ENCODE measurements around the gene RNF135. TPM values are rescaled to one million over a fixed set of nuclear protein-coding genes. Genes with fewer than 3 reads are reported as not detected.
A peak's percentile ranks its signal among the peaks of the same experiment; 100 is the strongest.
"Not testable (repeated sequence)": the region's sequence is repeated elsewhere in the genome, so short reads cannot be mapped to it uniquely, and the experiment has no call there.

Gene RNF135
- total RNA-seq, 1 donor from 2014 or later, result 25.3 TPM

DNA sequence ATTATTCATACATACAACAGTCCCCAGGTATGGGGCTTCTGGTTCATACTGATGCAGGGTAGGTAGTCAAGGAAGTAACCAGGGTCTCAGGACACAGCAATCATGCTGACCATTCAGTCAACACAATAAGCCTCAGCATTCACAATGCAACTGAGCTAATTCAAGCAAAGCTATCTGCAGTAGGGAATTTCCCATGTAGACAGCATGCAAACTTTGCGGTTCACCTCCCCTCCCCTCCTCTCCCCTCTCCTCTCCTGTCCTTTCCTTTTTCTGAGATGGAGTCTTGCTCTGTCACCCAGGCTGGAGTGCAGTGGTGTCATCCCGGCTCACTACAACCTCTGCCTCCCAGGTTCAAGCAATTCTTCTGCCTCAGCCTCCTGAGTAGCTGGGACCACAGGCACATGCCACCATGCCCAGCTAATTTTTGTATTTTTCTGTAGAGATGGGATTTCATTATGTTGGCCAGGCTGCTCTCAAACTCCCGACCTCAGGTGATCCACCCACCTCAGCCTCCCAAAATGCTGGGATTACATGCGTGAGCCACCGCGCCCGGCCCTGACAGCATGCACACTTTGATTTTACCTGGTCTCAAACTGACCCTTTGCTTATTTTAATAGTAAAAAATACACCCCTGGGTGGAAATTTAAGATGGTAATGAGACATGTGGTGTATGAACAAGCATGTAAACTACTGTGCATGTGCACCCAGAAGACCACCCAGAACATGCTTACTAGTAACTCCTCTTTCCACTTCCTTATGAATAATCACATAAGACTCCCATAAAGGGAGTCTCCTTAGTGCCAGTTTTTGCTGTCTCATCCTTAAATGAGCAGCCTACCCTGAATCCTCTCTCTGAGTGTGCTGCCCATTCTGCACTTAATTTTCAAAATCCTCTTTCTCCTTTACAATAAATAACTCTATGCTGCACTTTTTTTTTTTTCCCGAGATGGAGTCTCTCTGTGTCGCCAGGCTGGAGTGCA lies 9.3 kb upstream of the RNF135 start:
- H3K4me3 ChIP-seq, result no peak overlapping the region
- peaks cover 20% of the 10 kb centered on the region for H3K4me1 ChIP-seq
- no peak for ATAC-seq
- no peaks in the 10 kb centered on the region for H3K9me3 ChIP-seq
- intact Hi-C loops (cut with DNase I), result no loop called here
- no peaks in the 10 kb centered on the region for H3K27me3 ChIP-seq
- H3K27ac ChIP-seq, result no peak overlapping the region
- H3K36me3 ChIP-seq, result no peaks in the 10 kb centered on the region
- DNase-seq, result no peak
- TF ChIP-seq, protein P1, sequence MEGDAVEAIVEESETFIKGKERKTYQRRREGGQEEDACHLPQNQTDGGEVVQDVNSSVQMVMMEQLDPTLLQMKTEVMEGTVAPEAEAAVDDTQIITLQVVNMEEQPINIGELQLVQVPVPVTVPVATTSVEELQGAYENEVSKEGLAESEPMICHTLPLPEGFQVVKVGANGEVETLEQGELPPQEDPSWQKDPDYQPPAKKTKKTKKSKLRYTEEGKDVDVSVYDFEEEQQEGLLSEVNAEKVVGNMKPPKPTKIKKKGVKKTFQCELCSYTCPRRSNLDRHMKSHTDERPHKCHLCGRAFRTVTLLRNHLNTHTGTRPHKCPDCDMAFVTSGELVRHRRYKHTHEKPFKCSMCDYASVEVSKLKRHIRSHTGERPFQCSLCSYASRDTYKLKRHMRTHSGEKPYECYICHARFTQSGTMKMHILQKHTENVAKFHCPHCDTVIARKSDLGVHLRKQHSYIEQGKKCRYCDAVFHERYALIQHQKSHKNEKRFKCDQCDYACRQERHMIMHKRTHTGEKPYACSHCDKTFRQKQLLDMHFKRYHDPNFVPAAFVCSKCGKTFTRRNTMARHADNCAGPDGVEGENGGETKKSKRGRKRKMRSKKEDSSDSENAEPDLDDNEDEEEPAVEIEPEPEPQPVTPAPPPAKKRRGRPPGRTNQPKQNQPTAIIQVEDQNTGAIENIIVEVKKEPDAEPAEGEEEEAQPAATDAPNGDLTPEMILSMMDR (IDR thresholded peaks at IDR 0.05), result no peak

DNA sequence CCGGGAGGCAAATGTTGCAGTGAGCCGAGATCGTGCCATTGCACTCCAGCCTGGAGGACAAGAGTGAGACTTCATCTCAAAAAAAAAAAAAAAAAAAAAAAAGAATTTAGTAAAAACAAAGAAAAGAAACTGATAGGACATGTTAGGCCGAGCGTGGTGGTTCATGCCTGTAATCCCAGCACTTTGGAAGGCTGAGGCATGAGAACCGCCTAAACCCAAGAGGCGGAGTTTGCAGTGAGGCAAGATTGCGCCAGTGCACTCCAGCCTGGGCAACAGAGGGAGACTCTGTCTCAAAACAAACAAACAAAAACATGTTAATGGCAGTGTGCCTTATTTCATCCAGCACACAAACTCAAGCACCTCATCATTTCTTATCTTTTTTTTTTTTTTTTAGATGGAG lies 6.5 kb upstream of the RNF135 start:
- H3K27ac ChIP-seq; DNase-seq; H3K4me1 ChIP-seq; intact Hi-C loops (cut with DNase I); H3K9me3 ChIP-seq; ATAC-seq; H3K4me3 ChIP-seq; H3K27me3 ChIP-seq; H3K36me3 ChIP-seq: not testable (repeated sequence)

DNA sequence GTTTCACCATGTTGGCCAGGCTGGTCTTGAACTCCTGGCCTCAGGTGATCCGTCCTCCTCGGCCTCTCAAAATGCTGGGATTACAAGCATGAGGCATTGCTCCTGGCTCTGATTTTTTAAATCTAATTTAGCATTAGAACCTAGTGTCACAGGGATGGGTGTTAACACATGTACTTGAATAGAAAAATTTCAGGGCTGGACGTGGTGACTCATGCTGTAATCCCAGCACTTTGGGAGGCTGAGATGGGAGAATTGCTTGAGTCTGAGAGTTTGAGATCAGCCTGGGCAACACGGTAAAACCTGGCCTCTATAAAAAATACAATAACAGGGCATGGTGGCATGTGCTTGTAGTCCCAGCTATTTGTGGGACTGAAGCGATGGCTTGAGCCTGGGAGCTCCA lies 6.0 kb upstream of the RNF135 start:
- DNase-seq, result no peak

DNA sequence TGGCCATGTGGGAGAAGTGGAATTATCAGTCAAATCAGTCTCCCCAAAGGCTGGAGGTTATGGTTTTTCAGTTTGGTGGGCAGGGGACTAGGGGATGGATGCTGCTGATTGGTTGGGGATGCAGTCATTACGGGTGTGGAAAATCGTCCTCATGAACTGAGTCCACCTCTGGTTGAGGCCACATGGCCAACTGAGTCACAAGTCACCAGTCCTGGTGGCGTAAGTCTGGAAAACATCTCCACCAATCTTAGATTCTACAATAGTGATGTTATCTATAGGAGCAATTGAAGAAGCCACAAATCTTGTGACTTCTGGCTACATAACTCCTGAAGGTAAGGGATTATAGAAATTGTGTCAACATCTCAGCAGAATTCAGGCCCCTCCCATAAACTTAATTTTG lies 5.2 kb upstream of the RNF135 start:
- H3K4me1 ChIP-seq, result no peaks in the 10 kb centered on the region
- intact Hi-C loops (cut with DNase I), result no loop called here
- no peaks in the 10 kb centered on the region for H3K36me3 ChIP-seq
- ATAC-seq (no peak), DNase-seq (no peak)
- H3K4me3 ChIP-seq, result no peak overlapping the region
- TF ChIP-seq, protein P1 (IDR thresholded peaks at IDR 0.05), result no peak
- no peaks in the 10 kb centered on the region for H3K9me3 ChIP-seq
- no peaks in the 10 kb centered on the region for H3K27me3 ChIP-seq
- H3K27ac ChIP-seq, result no peak overlapping the region

More for the DNA sequence above, 6.0 kb upstream of the RNF135 start:
- Histone ChIP-seq H3K27ac (no peak overlapping the region), H3K4me3 (no peak overlapping the region), H3K4me1 (no peaks in the 10 kb centered on the region), H3K36me3 (no peaks in the 10 kb centered on the region), H3K27me3 (no peaks in the 10 kb centered on the region), H3K9me3 (no peaks in the 10 kb centered on the region)
- TF ChIP-seq, protein P1 (IDR thresholded peaks at IDR 0.05), result no peak
- intact Hi-C loops (cut with DNase I), result no loop called here
- ATAC-seq, result no peak

DNA sequence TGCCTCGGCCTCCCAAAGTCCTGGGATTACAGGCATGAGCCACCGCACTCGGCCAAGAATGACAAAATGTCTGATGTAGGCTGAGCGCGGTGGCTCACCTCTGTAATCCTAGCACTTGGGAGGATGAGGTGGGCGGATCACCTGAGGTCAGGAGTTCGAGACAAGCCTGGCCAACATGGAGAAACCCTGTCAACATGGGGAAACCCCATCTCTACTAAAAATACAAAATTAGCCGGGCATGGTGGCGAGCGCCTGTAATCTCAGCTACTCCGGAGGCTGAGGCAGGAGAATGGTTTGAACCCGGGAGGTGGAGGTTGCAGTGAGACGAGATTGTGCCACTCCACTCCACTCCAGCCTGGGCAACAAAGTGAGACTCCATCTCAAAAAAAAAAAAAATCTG lies 2.9 kb upstream of the RNF135 start:
- H3K4me3 ChIP-seq; intact Hi-C loops (cut with DNase I); DNase-seq; ATAC-seq; H3K4me1 ChIP-seq; H3K27me3 ChIP-seq; H3K36me3 ChIP-seq; H3K9me3 ChIP-seq: not testable (repeated sequence)
- peak overlapping the region; percentile 47 for H3K27ac ChIP-seq

DNA sequence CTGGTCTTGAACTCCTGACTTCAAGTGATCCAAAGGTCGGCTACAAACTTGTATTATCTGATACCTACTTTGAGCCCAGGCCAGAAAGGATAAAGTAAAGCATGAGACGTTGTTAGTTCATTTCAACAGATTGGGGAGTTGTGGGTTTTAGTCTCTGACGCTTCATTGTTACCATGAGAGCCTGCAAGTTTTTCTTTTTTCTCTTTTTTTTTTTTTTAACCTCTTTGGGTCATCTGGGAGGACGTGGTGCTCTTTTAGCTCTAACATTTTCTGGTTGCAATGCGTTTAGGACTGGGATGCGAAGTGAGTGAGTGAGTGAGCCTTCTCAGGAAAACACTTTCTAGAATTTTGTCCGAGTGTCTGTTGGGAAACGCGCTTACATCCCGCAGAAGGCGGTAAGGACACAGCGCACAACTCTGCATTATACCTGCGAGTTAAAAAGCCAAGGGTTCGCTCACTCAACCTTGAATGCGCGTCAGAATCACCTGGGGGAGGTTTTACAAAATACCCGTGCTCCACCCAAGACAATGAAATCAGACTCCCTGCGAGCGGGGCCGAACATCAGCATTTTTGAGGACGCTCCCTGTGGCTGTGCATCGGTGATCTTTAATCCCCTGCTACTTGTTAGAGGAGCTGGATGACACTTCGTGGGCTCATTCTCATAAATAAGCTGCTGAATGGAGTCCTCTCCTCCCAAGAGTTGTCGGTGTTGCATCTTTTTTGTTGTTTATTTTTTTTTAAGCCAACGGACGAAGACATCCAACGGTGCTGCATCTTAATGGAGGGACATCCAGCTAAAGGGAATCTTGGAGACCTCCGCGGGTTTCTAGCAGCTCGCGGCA lies 629 bp upstream of the RNF135 start:
- H3K4me3 ChIP-seq, result peak overlapping the region; percentile 87
- DNase-seq (no peak), ATAC-seq (no peak)
- H3K36me3 ChIP-seq, result peaks cover 5% of the 10 kb centered on the region
- TF ChIP-seq, protein P1 (IDR thresholded peaks at IDR 0.05), result no peak
- H3K9me3 ChIP-seq, result no peaks in the 10 kb centered on the region
- H3K27ac ChIP-seq, result peak overlapping the region; percentile 97
- H3K27me3 ChIP-seq, result no peaks in the 10 kb centered on the region
- no peaks in the 10 kb centered on the region for H3K4me1 ChIP-seq
- intact Hi-C loops (cut with DNase I), result no loop called here

Measured in upper lobe of right lung (tissue), 1 donor.